GM10847 (cell line): ENCODE data around the gene MIF4GD.

ENCODE experiments used
- POLR2A ChIP-seq: IDR thresholded peaks from 2 replicates; pipeline ENCODE4 v1.6.1; 2011; ENCODE audit not compliant: insufficient read length; ENCODE audit errors: extremely low read depth

MIF4GD gene, protein sequence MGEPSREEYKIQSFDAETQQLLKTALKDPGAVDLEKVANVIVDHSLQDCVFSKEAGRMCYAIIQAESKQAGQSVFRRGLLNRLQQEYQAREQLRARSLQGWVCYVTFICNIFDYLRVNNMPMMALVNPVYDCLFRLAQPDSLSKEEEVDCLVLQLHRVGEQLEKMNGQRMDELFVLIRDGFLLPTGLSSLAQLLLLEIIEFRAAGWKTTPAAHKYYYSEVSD

DNA sequence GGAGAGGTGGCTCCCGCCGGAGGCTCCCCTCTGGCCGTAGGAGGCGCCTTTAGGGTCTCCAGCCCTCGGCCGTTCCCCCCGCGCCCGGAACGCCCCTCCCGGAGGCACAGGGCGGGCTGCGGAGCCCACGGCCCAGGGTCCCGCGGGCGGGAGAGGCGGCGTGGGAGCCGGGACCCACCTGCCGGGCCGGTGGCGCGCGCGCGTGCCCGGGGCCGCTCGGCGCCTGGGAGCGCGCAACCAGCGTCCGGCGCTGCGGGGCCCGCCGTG is at the start of gene MIF4GD:
MIF4GD (minus strand) TSS at position 266 of the 267 bp plus-strand sequence. CDS start 1,036 bp downstream, outside the sequence.
- no peak for TF ChIP-seq POLR2A

DNA sequence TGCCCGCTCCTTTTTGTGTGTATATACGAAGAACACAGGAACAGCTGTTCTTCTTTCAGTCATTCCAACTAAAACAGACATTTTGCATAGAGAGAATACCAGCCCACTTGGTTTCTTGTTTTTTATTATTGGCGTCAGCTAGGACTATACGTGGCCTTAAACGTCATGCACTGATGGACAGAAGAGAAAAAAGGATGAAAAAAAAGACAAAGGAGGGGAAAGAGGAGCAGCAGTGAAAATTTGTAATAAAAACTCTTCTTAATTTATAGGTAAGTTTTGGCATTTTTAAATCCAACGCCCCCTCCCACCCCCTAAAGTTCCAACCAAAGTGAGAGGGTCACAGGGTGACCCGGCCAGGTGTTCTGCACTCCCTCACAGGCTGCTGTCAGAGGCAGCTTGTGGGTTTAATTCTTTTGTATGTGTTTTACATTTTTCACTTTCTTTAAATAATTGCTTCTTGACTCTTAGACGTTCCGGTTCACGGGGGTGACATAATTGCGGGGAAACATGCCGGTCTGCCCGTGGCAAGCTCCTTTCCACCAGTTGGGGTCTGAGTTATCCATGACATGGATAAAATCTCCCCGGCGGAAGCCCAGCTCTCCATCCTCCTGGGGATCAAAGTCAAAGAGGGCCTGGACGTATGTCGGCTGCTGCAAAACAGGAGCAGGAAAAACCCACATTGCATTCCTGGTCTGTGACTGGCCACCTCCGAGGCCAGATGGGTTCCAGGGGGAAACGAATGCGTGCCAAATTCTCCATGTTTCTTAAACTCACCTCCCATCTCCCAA is 49.1 kb upstream of the MIF4GD start:
- no peak for TF ChIP-seq POLR2A

DNA sequence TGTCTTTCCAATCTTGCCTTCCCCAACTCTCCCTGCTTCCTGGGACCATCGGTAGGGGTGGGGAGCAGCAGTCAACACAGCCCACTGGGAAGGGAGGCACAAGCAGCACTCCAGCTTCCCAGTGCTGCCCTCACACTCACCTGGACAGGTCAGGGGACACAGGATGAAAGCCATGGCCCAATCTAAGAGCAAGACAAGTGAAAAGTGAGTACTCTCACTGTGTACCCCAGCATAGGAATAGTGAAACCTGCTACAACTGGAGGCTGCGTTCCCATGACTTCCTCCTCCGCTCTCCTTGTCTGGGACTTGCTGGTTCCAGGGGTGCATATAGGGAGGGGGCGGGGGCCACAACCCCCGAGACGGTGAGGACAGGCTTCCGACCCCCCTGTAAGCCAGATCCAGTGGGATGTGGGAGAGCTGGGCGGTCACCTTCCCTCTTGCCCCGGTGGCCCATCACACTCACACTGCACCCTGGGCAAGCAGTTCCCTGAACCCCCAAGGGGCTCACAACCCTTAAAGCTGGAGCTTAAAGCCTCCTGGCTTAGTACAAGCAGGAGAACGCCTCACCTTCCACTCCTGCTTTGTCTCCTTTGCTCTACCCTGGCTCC is 47.7 kb upstream of the MIF4GD start:
- TF ChIP-seq POLR2A: no peak

DNA sequence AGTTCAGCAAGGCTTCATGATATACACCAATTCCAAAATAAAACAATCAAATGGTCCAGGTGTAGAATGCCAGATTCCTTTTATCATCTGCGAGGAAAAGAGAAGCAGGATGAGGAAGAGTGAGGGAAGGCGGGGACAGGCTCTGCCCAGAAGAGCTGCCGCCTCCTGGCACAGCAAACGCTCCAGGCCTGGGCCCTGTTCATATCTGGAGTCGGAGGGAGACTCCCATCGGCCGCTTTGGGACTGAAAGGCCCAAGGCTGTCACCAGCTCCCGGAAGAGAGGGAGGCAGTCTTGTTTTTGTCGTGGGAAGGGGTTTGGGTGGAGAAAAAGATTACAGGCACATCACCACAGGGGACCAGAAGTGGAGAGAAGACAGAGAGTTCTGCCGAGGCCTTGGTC is 47.2 kb upstream of the MIF4GD start:
- TF ChIP-seq POLR2A: no peak

DNA sequence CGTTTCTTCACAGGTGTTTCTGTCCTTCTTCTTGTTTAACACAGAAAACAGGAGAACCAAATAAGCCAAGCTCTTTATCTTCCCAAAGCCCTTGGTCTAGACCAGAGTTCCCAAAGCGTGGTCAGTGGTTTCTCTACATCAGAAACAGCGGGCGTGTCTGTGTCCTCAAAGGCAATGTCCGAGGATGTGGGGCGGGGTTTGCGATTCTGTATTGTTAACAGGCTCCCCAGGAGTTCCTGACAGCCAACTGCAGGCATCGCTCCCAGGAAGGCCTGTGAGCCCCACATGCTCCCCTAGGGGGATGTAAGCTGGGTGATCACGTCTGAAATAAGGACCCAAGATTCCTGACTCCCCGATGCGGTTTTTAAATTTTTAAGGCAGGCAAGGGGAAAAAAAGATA is 46.6 kb upstream of the MIF4GD start:
- no peak for TF ChIP-seq POLR2A

DNA sequence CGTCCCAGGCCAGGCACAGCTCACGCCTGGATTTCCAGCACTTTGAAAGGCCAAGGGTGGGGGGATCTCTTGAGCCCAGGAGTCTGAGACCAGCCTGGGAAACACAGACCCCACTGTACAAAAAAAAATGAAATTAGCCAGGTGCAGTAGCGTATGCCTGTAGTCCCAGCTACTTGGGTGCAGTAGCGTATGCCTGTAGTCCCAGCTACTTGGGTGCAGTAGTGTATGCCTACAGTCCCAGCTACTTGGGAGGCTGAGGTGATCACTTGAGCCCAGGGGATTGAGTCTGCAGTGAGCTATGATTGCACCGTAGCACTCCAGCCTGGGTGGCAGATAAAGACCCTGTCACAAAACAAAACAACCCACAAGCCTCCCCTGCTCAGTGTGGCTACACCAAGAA is 45.2 kb upstream of the MIF4GD start:
- TF ChIP-seq POLR2A: no peak

DNA sequence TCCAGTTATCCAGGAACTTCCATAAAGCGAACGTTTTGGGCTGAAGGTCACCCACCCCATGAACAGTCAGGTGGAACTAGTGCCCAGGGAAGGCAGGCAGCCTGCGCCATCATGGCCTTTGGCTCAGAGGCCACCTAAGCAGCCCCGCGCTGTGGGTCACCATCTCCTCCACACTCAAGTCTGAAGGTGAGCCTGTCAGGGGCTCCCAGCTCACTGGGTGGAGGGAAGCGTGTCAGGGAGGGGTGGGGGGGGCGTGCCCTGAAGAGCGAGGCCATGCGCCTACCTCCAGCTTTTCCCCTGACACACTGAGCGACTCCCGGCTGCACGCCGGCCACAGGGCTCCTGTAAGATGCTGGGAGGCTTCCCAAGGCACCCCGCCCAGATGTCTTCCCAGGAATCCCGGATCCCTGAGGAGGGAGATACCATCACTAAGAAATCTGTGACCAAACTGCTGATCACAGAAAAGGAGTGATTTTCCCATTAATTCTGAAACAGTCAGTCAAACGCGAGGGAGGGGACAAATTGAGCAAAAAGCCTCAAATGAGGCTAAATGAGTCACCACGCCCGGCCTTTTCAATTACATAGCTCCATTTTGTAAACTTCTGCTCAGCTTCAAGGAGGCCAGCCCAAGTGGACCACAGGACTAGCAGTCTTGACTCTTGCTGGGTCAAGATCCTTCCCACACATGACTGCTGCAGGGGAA is 44.7 kb upstream of the MIF4GD start:
- TF ChIP-seq POLR2A: no peak

DNA sequence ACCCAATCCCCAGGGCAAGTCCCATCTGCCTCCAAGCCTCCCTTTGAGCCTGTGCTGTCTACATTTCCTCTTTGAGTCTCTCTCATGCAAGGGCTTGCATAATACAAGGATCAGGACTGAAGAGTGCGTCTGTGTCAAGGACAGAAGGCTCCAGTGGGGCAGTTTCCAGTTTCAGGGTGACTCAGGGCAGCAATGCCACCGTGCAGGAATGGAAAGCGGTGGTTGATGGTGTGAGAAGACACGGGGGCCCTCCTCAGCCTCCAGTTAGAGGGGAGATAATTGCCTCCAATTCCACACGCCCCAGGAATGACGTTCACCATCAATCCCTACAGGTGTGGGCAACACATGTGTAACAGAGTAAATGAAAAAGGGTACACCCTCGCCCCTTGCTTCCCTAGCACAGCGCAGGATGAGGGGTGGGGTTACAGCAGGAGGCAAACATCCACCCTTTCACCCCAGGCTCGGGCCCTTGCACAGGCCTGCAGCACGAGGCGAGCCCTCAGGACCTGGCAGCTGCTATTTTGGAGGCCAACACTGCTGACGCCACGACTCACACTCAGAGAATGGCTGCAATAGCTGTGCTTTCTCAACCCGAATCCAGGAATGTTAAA is 43.0 kb upstream of the MIF4GD start:
- TF ChIP-seq POLR2A: no peak

DNA sequence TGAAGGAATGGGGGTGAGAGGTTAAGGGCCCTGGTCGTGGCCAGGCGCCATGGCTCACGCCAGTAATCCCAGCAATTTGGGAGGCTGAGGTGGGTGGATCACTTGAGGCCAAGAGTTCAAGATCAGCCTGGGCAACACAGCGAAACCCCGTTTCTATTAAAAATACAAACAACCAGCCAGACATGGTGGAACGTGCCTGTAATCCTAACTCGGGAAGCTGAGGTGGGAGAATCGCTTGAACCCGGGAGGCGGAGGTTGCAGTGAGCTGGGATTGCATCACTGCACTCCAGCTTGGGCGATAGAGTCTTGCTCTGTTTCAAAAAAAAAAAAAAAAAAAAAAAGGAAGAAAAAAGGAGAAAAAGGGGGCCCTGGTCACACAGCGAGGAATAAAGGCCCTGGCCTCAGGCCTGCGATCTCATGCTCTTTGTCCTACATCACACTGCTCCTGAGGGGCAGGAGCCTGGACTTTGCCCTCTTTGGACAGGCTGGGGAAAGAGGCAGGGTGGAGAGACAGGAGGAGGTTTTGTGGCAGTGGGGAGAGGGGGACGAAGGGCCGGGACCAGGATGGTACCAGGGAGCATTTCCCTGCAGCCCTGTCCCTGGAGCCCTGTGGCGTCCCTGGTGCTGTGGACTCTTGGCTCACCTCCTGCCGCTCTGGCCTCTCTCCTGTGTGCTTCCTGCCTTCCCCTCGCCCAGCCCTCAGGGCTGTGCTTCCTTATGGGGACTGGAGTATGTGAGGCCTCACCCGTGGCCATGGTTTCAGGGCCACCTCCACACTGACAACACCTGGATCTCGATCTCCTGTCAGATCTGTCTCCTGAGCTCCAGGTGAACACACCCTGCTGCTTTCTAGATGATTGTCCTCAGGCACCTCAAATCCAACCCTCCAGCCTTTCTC is 38.0 kb upstream of the MIF4GD start:
- TF ChIP-seq POLR2A: no peak

DNA sequence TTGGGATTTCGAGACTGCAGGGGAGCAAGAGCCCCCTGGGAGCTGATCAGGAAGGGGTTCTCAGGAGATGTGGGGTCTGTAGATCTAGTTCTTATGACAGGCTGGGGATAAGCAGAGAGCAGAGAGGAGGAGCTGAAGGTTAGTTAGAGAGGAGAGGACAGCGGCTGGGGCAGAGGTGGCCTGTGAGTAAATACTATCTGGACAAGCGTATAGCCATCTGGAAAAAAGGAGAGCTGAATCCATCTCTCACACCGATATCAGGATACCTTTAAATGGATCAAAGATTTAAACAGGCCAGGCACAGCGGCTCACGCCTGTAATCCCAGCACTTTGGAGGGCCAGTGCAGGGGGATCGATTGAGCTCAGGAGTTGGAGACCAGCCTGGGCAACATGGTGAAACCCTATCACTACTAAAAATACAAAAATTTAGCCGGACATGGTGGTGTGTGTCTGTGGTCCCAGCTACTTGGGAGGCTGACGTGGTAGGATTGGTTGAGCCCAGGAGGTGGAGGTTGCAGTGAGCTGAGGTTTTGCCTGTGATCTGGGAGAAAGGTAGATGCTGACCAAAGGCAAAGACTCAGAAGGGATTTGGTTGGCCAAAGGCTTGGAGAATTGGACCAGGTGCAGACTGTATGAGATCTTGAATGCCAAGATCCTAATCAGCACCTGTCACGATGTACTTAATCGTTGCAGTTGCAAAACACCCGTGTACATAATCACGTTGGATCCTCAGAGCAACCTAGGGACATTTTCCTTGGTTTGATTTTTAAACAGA is 37.1 kb upstream of the MIF4GD start:
- TF ChIP-seq POLR2A: no peak

DNA sequence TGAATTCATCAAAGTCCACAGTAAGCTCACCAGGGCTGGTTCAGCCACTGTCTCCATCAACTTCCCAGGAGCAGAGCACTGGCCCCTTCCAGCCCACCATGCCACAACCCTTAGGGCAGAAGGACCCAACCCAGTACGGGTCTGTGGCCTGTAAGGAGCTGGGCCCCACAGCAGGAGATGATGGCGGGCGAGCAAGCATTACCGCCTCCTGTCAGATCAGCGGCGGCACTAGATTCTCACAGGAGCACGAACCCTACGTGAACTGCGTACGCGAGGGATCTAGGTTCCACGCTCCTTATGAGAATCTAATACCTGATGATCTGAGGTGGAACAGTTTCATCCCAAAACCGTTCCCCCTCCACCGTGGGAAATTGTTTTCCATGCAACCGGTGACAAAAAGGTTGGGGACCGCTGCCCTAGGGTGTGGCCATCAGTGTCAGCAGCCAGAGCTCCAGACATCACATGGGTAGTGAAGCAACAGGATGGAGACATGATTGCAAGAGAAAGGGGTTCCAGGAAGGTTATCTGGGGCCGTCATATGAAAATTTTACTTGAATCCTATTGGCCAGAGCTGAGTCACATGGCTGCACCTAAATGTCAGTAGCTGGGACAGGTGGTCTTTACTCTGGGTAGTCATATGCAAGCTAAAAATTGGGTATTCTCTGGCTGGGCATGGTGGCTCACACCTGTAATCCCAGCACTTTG is 30.6 kb upstream of the MIF4GD start:
- TF ChIP-seq POLR2A: no peak

DNA sequence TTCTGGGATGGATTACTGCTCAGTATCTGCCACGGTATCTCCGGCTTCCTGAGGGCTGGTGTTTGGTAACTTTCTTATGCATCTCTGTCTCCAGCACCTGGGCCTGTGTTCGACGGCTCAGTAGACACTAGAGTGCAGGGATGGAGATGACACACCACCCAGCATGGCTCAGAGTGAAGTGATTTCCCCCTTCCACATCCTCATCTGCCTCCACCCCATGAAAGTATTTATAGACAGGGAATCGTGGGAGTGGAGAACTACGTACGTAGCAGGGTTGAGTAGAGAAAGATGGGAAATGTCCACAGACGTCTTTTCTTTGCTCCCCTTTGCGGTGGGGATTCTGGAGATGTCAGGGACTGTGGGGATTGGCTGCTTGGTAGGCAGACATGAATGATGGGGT is 30.0 kb upstream of the MIF4GD start:
- TF ChIP-seq POLR2A: no peak

DNA sequence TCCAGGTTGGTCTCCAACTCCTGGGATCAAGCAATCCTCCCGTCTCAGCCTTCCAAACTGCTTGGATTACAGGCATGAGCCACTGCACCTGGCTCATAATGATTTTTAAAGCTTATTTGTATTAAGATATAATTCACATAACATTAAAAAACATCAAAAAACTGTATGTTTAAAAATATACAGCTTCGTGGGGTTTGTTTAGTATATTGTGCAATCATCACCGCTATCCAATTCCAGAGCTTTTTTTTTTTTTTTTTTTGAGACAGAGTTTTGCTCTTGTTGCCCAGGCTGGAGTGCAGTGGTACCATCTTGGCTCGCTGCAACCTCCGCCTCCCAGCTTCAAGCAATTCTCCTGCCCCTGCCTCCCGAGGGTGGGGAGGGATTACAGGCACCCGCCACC is 29.2 kb upstream of the MIF4GD start:
- TF ChIP-seq POLR2A: no peak
